Measurements from ENCODE around the gene SHISA9.

DNA sequence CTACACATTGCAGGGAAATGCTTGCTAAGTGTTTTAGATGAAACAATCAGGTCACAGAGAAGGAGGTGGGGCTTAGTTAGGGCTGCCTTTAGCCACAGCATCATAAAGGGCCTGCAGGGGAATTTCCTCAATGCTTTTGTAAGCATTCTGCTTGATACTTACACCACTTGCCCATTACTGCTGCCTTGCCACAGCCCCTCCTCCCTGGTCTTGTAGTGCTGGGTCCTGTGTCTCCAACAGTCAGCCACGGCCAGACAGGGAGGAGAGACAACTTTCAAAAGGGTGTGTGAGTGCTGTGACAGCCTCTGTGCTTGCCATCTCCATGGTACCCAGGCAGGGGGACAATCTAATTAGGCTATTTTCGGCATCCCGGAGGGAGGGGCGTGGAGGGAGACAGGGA lies 111.2 kb downstream of the SHISA9 start:
- TF ChIP-seq GABPA (IDR thresholded peaks at IDR 0.05; ENCODE audit: low read depth) (no peak), SMC3 (IDR thresholded peaks at IDR 0.05; ENCODE audit: low read depth, low read length) (no peak), FOXM1 (IDR thresholded peaks at IDR 0.05; ENCODE audit: low read depth) (no peak), TEAD4 (IDR thresholded peaks at IDR 0.05; ENCODE audit: borderline replicate concordance, insufficient read depth) (no peak), RAD21 (IDR thresholded peaks at IDR 0.05; ENCODE audit: low read length) (no peak), RFX5 (IDR thresholded peaks at IDR 0.05; ENCODE audit: low read length) (no peak), TAF1 (IDR thresholded peaks at IDR 0.05; ENCODE audit: borderline replicate concordance, low read depth, low read length) (no peak), ELF1 (IDR thresholded peaks at IDR 0.05) (no peak)
- TF ChIP-seq, protein P1, sequence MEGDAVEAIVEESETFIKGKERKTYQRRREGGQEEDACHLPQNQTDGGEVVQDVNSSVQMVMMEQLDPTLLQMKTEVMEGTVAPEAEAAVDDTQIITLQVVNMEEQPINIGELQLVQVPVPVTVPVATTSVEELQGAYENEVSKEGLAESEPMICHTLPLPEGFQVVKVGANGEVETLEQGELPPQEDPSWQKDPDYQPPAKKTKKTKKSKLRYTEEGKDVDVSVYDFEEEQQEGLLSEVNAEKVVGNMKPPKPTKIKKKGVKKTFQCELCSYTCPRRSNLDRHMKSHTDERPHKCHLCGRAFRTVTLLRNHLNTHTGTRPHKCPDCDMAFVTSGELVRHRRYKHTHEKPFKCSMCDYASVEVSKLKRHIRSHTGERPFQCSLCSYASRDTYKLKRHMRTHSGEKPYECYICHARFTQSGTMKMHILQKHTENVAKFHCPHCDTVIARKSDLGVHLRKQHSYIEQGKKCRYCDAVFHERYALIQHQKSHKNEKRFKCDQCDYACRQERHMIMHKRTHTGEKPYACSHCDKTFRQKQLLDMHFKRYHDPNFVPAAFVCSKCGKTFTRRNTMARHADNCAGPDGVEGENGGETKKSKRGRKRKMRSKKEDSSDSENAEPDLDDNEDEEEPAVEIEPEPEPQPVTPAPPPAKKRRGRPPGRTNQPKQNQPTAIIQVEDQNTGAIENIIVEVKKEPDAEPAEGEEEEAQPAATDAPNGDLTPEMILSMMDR (IDR thresholded peaks at IDR 0.05): no peak

Data from SK-N-SH (cell line).